ENCODE measurements around the gene CTNNA3. TPM values are rescaled to one million over a fixed set of nuclear protein-coding genes. Genes with fewer than 3 reads are reported as not detected.

The CTNNA3 gene
- total RNA-seq, 1 experiment from 2014 or later: 0.32 TPM

- Histone ChIP-seq H3K9me3 (ENCODE audit: control insufficient read depth in 1 of 2, insufficient read depth in 1 of 2, low read depth in 1 of 2, low read length in 2 of 2) (no peaks in the 10 kb centered on the region), H3K4me1 (ENCODE audit: control insufficient read depth in 1 of 2, insufficient read depth in 2 of 2, low read length in 2 of 2) (no peaks in the 10 kb centered on the region), H3K36me3 (ENCODE audit: control insufficient read depth in 1 of 2, insufficient read depth in 2 of 2, low read length in 2 of 2) (no peaks in the 10 kb centered on the region), H3K4me2 (ENCODE audit: low read length) (no peak overlapping the region), H3K79me2 (ENCODE audit: insufficient read depth, low read length) (no peaks in the 10 kb centered on the region), H3K27me3 (ENCODE audit: insufficient read depth, low read length) (no peaks in the 10 kb centered on the region), H3K4me3 (replicated peaks in 1 of 2; ENCODE audit: low read depth in 1 of 2, low read length in 2 of 2) (no peak overlapping the region), H3K9me2 (ENCODE audit: insufficient read depth) (no peaks in the 10 kb centered on the region), H3K27ac (ENCODE audit: low read depth, low read length) (no peak overlapping the region), H2AFZ (ENCODE audit: low read depth, low read length, poor library complexity, severe bottlenecking) (no peak overlapping the region), H3K9ac (ENCODE audit: low read length) (no peak overlapping the region), H4K20me1 (ENCODE audit: insufficient read depth) (no peaks in the 10 kb centered on the region)
- ATAC-seq (no peak), DNase-seq (ENCODE audit: low read depth, low spot score) (no peak)
- no peak for TF ChIP-seq POLR2AphosphoS5 (IDR thresholded peaks at IDR 0.05; ENCODE audit: low read depth, low read length)
- TF ChIP-seq ZBTB33 (IDR thresholded peaks at IDR 0.05; ENCODE audit: extremely low read depth, insufficient replicate concordance, low read length): no peak
- no peak for TF ChIP-seq SRF (IDR thresholded peaks at IDR 0.05; ENCODE audit: low read depth)
- no peak for TF ChIP-seq RAD21 (IDR thresholded peaks at IDR 0.05; ENCODE audit: low read depth)
- no peak for TF ChIP-seq YY1 (IDR thresholded peaks at IDR 0.05; ENCODE audit: extremely low read depth, insufficient replicate concordance, low read depth, low read length)
- no peak for TF ChIP-seq FOSL1 (IDR thresholded peaks at IDR 0.05; ENCODE audit: low read depth)
- no peak for TF ChIP-seq POLR2A (IDR thresholded peaks at IDR 0.05; ENCODE audit: borderline replicate concordance, extremely low read depth, insufficient read depth, insufficient read length)
- no peak for TF ChIP-seq MAX (IDR thresholded peaks at IDR 0.05)
- POLR2A ChIA-PET: no interaction called here
- BruUV-seq (replicated peaks): no TSS peak
- CTCF ChIA-PET: no interaction called here
- intact Hi-C loops (cut with micrococcal nuclease): no loop called here
- RAD21 ChIA-PET (ENCODE audit: low non-redundant PET in 1 of 2, low total read pairs in 2 of 2, uncharacterized antibody in 2 of 2, unreplicated experiment in 2 of 2): no interaction called here
These were observed 1140.9 kb downstream of the CTNNA3 start for GRCh38 chr10:66555061-66555460.

- Histone ChIP-seq H3K36me3 (ENCODE audit: control insufficient read depth in 1 of 2, insufficient read depth in 2 of 2, low read length in 2 of 2) (no peaks in the 10 kb centered on the region), H3K4me3 (replicated peaks in 1 of 2; ENCODE audit: low read depth in 1 of 2, low read length in 2 of 2) (no peak overlapping the region), H3K79me2 (ENCODE audit: insufficient read depth, low read length) (no peaks in the 10 kb centered on the region), H3K9me3 (ENCODE audit: control insufficient read depth in 1 of 2, insufficient read depth in 1 of 2, low read depth in 1 of 2, low read length in 2 of 2) (no peaks in the 10 kb centered on the region), H3K27me3 (ENCODE audit: insufficient read depth, low read length) (no peaks in the 10 kb centered on the region), H4K20me1 (ENCODE audit: insufficient read depth) (no peaks in the 10 kb centered on the region), H3K9me2 (ENCODE audit: insufficient read depth) (no peaks in the 10 kb centered on the region), H3K9ac (ENCODE audit: low read length) (no peak overlapping the region), H2AFZ (ENCODE audit: low read depth, low read length, poor library complexity, severe bottlenecking) (no peak overlapping the region), H3K4me2 (ENCODE audit: low read length) (no peak overlapping the region), H3K27ac (ENCODE audit: low read depth, low read length) (no peak overlapping the region), H3K4me1 (ENCODE audit: control insufficient read depth in 1 of 2, insufficient read depth in 2 of 2, low read length in 2 of 2) (no peaks in the 10 kb centered on the region)
- DNase-seq (ENCODE audit: low read depth, low spot score) (no peak), ATAC-seq (no peak)
- ChIA-PET CTCF (no interaction called here), RAD21 (ENCODE audit: low non-redundant PET in 1 of 2, low total read pairs in 2 of 2, uncharacterized antibody in 2 of 2, unreplicated experiment in 2 of 2) (no interaction called here), POLR2A (no interaction called here)
- TF ChIP-seq JUND (IDR thresholded peaks at IDR 0.05) (no peak), EGR1 (IDR thresholded peaks at IDR 0.05; ENCODE audit: low read depth) (no peak), POLR2A (IDR thresholded peaks at IDR 0.05; ENCODE audit: borderline replicate concordance, extremely low read depth, insufficient read depth, insufficient read length) (no peak), RAD21 (IDR thresholded peaks at IDR 0.05; ENCODE audit: low read depth) (no peak), CEBPB (IDR thresholded peaks at IDR 0.05; ENCODE audit: low read depth) (no peak), CBX3 (IDR thresholded peaks at IDR 0.05; ENCODE audit: low read depth) (no peak), ZFX (IDR thresholded peaks at IDR 0.05) (no peak), REST (IDR thresholded peaks at IDR 0.05; ENCODE audit: low read depth) (no peak), ZNF274 (IDR thresholded peaks at IDR 0.05; ENCODE audit: low read depth, low read length) (no peak), EZH2phosphoT487 (IDR thresholded peaks at IDR 0.05; ENCODE audit: borderline replicate concordance) (no peak)
- intact Hi-C loops (cut with micrococcal nuclease): no loop called here
- no TSS peak for BruUV-seq (replicated peaks)
These were observed 1143.7 kb downstream of the CTNNA3 start for GRCh38 chr10:66552331-66552730.
